Activated CD8-positive, alpha-beta memory T cell treated with anti-CD3 and anti-CD28 coated beads, Interleukin-2, amount 50 U/mL, for 1 hour (primary cell): ENCODE results near the gene PSRC1.

ENCODE experiments used
- DNase-seq: peaks from one replicate; pipeline ENCODE4 v3.0.0-alpha.2; 2020; ENCODE audit errors: extremely low read depth

Gene PSRC1

GRCh38 chr1:109258481-109259466 is 24.2 kb downstream of the PSRC1 start:
- DNase-seq = no peak

DNA sequence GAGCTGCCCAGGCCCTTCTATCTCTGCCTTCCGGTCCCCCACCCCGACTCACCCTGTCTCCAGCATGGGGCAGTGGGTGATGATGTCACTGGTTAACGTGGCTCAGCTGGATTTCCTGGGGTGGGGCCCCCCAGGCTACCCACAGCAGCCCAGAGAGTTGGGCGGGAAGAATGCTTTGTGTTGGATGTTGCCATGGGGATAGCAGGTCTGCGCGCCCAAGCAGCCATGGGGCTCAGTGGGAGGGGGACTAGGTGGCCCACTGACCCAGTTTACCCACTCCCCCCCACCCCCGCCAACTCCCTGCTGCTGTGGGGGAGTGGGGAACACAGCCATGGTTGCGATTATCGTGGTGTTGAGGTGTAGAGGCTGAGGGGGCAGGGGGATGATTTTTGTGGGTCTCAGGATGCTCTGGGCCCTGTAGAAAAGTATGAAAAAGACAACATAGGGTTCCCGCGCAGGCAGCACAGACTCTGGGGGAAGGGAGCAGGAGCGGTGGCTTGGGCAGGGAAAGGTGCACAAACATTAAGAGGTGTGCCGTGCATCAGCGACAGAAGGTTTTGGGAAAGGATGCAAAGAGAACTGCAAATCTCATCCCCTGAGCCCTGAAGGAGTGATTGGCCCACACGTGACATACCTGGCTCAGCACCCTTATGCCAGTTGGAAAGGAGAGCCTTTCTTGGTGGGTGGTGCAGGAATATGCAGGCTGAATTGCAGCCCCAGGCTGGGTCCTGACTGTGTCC is 25.1 kb downstream of the PSRC1 start:
- DNase-seq = no peak

GRCh38 chr1:109256971-109257681 is 25.8 kb downstream of the PSRC1 start:
- no peak for DNase-seq

DNA sequence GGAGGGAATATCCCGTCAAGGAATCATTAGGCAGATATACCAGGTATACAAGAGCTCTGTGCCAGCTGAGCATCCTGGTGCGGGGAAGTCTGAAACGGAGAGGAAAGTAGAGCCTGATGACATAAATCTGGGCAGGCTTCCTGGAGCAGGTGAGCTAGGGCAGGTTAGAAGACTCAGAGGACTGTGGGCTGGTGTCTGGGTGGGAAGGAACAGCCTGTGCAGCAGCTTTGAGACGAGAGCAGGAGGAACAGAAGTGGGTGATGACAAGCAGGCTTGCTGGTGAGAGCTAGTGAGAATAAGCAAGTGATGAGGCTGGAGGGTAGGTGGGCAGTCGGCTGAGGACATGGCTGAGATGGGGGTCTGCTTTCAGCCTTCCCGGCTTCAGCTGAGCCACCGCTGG is 26.9 kb downstream of the PSRC1 start:
- no peak for DNase-seq

GRCh38 chr1:109255678-109256077 is 27.3 kb downstream of the PSRC1 start:
- no peak for DNase-seq

GRCh38 chr1:109255097-109255651 is 27.8 kb downstream of the PSRC1 start:
- no peak for DNase-seq

GRCh38 chr1:109254621-109255096 is 28.3 kb downstream of the PSRC1 start:
- no peak for DNase-seq

DNA sequence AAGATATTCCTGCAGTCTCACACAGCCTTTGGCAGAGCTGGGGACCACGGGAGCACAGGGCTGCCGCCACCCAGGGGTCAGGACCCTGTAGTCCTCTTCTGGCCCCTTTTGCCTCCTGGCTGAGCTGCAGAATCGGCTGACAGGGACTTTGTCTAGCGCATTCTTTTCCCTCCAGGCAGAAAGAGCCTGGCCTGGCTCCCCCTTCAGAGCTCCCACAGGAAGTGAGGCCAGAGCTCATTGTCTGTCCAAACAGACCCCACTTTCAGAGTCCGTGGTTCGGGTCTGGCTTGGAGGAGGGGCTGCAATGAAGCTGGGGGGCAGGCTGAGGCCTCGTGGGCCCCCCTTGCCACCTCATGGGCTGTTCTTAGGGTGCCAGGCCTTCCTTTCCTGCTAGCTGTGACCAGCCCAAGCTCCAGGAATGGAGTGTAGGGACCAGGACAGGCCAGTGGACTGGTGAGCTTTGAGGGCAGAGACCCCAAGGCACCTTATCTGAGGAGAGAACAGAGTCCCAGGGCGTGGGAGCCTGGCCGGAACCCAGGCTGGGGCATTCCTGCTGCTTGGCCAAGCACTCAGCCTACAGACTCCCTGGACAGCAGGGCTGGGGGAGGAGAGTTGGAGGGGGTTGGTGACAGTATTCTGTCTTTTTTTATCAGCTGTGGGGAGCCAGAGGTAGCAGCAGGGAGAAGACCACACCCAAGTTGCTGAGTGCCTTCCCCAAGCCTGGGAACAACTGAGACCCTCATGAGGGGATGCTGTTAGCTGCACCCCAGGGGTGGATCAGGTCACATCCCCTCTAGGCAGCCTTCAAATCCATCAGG is 28.9 kb downstream of the PSRC1 start:
- DNase-seq = no peak

DNA sequence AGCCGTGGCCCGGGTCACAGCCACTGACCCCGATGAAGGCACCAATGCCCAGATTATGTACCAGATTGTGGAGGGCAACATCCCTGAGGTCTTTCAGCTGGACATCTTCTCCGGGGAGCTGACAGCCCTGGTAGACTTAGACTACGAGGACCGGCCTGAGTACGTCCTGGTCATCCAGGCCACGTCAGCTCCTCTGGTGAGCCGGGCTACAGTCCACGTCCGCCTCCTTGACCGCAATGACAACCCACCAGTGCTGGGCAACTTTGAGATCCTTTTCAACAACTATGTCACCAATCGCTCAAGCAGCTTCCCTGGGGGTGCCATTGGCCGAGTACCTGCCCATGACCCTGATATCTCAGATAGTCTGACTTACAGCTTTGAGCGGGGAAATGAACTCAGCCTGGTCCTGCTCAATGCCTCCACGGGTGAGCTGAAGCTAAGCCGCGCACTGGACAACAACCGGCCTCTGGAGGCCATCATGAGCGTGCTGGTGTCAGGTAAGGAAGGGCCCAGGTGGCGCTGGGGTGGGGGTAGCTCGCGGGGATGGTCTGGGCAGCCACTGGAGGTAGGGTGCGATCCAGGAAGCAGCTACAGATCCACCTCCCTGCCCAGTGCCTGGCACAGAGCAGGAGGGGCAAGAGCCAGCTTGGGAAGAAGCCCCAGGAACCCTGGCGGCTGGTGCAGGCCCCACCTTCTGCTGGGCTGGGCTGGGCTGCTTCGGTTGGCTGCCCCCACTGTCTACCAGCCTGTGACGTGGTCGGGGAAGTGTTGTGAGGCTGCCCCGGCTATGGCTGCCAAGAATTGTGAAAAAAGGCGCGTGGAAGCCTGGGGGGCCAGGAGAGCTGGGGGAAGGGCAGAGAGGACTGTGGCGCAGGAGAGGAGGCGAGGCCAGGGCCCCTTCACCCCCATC is 29.8 kb downstream of the PSRC1 start:
- no peak for DNase-seq

DNA sequence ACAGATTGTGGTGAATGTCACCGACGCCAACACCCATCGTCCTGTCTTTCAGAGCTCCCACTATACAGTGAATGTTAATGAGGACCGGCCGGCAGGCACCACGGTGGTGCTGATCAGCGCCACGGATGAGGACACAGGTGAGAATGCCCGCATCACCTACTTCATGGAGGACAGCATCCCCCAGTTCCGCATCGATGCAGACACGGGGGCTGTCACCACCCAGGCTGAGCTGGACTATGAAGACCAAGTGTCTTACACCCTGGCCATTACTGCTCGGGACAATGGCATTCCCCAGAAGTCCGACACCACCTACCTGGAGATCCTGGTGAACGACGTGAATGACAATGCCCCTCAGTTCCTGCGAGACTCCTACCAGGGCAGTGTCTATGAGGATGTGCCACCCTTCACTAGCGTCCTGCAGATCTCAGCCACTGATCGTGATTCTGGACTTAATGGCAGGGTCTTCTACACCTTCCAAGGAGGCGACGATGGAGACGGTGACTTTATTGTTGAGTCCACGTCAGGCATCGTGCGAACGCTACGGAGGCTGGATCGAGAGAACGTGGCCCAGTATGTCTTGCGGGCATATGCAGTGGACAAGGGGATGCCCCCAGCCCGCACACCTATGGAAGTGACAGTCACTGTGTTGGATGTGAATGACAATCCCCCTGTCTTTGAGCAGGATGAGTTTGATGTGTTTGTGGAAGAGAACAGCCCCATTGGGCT is 30.6 kb downstream of the PSRC1 start:
- no peak for DNase-seq

DNA sequence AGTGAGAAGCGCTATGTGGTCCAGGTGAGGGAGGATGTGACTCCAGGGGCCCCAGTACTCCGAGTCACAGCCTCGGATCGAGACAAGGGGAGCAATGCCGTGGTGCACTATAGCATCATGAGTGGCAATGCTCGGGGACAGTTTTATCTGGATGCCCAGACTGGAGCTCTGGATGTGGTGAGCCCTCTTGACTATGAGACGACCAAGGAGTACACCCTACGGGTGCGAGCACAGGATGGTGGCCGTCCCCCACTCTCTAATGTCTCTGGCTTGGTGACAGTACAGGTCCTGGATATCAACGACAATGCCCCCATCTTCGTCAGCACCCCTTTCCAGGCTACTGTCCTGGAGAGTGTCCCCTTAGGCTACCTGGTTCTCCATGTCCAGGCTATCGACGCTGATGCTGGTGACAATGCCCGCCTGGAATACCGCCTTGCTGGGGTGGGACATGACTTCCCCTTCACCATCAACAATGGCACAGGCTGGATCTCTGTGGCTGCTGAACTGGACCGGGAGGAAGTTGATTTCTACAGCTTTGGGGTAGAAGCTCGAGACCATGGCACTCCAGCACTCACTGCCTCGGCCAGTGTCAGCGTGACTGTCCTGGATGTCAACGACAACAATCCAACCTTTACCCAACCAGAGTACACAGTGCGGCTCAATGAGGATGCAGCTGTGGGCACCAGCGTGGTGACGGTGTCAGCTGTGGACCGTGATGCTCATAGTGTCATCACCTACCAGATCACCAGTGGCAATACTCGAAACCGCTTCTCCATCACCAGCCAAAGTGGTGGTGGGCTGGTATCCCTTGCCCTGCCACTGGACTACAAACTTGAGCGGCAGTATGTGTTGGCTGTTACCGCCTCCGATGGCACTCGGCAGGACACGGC is 31.4 kb downstream of the PSRC1 start:
- no peak for DNase-seq

DNA sequence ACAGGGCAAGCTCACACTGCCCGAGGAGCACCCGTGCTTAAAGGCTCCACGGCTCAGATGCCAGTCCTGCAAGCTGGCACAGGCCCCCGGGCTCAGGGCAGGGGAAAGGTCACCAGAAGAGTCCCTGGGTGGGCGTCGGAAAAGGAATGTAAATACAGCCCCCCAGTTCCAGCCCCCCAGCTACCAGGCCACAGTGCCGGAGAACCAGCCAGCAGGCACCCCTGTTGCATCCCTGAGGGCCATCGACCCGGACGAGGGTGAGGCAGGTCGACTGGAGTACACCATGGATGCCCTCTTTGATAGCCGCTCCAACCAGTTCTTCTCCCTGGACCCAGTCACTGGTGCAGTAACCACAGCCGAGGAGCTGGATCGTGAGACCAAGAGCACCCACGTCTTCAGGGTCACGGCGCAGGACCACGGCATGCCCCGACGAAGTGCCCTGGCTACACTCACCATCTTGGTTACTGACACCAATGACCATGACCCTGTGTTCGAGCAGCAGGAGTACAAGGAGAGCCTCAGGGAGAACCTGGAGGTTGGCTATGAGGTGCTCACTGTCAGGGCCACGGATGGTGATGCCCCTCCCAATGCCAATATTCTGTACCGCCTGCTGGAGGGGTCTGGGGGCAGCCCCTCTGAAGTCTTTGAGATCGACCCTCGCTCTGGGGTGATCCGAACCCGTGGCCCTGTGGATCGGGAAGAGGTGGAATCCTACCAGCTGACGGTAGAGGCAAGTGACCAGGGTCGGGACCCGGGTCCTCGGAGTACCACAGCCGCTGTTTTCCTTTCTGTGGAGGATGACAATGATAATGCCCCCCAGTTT is 32.3 kb downstream of the PSRC1 start:
- no peak for DNase-seq

- DNase-seq = no peak
Observed at GRCh38 chr1:109249654-109250401, 33.1 kb downstream of the PSRC1 start.

- no peak for DNase-seq
Observed at GRCh38 chr1:109248797-109249629, 33.9 kb downstream of the PSRC1 start, which contains the start of gene CELSR2. CELSR2 (plus strand) TSS chr1:109249539; CDS start chr1:109250080, 541 bp downstream.

DNA sequence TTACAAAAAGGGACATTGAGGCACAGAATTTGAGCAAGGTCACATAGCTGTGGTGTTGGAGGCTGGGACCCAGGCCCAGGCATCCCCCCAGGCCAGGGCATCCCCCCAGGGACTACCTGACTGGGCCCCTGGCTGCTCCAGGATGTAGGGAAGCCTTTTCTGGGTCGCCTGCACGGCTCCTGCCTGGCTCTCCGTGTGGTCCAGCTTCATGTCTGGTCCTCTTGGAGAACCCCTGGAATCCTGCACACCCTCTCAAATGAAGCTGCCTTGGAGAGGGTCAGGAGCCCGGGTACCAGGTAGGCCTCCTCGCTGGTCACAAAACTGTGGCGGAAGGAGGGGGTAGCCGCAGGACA is 34.5 kb downstream of the PSRC1 start:
- no peak for DNase-seq
